C4-2B (cell line): Measurements from ENCODE around the gene PCNX1.

Experiments
- ZFX ChIP-seq: fragments of 450-650 bp; IDR thresholded peaks from 2 replicates; pipeline ENCODE4 v1.6.1; 2017
- TF ChIP-seq, protein P1 (sequence below): fragments of 450-650 bp; conservative IDR thresholded peaks from 2 replicates; pipeline ENCODE4 v1.5.1; 2017; ENCODE audit warnings: mild to moderate bottlenecking

DNA sequence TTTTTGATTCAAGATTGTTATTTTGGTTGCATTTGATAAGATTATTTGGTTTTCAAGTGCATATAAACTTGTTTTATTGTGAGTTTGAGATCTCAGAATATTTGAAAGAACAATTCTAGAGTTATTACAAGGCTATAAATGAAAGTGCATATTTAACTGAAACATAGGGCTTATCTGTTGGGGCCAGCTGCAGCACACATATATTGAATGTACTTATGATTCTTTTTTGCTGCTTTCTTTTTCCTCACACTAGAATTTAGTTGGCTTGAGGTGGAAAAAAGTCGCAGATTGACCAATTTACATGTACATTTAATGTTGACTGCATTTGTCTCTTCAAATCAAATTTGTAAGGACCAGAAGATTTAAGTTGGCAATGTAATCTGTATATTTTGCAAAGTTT lies 88.0 kb downstream of the PCNX1 start:
- TF ChIP-seq, protein P1, sequence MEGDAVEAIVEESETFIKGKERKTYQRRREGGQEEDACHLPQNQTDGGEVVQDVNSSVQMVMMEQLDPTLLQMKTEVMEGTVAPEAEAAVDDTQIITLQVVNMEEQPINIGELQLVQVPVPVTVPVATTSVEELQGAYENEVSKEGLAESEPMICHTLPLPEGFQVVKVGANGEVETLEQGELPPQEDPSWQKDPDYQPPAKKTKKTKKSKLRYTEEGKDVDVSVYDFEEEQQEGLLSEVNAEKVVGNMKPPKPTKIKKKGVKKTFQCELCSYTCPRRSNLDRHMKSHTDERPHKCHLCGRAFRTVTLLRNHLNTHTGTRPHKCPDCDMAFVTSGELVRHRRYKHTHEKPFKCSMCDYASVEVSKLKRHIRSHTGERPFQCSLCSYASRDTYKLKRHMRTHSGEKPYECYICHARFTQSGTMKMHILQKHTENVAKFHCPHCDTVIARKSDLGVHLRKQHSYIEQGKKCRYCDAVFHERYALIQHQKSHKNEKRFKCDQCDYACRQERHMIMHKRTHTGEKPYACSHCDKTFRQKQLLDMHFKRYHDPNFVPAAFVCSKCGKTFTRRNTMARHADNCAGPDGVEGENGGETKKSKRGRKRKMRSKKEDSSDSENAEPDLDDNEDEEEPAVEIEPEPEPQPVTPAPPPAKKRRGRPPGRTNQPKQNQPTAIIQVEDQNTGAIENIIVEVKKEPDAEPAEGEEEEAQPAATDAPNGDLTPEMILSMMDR: no peak
- no peak for TF ChIP-seq ZFX
